Brain microvascular endothelial cell (primary cell): Measurements from ENCODE around the gene TMEM270.
A peak's percentile ranks its signal among the peaks of the same experiment; 100 is the strongest.

ENCODE experiments used
- DNase-seq: peaks from one replicate; pipeline ENCODE4 v3.0.0-alpha.2; 2020
- H3K27ac ChIP-seq: fragments of 250-450 bp; sonication (Bioruptor Pico); 2 replicates; pipeline ENCODE4 v1.5.1; 2020; ENCODE audit warnings: mild to moderate bottlenecking, moderate library complexity
- H3K27me3 ChIP-seq: fragments of 250-450 bp; sonication (Bioruptor Pico); replicated peaks from 2 replicates; pipeline ENCODE4 v1.5.1; 2020; ENCODE audit warnings: mild to moderate bottlenecking
- H3K36me3 ChIP-seq: fragments of 250-450 bp; sonication (Bioruptor Pico); replicated peaks from 2 replicates; pipeline ENCODE4 v1.5.1; 2020; ENCODE audit warnings: mild to moderate bottlenecking
- H3K4me3 ChIP-seq: 2 replicates; pipeline ENCODE4 v1.5.1; 2011; ENCODE audit warnings: low read depth, mild to moderate bottlenecking, control low read depth, low read length, moderate library complexity
- in situ Hi-C: cut with HindIII; loops from 2 replicates; pipeline ENCODE4 v1.10.0; 2017; ENCODE audit warnings: low sequenced_read_pairs, low pct_ligation_motif_present
- TF ChIP-seq, protein P1 (sequence below): IDR thresholded peaks from 2 replicates; pipeline ENCODE4 v1.5.1; 2011; ENCODE audit warnings: low read depth, mild to moderate bottlenecking, moderate library complexity, low read length, control low read depth, inconsistent platforms; ENCODE audit errors: missing control alignments

Gene TMEM270

DNA sequence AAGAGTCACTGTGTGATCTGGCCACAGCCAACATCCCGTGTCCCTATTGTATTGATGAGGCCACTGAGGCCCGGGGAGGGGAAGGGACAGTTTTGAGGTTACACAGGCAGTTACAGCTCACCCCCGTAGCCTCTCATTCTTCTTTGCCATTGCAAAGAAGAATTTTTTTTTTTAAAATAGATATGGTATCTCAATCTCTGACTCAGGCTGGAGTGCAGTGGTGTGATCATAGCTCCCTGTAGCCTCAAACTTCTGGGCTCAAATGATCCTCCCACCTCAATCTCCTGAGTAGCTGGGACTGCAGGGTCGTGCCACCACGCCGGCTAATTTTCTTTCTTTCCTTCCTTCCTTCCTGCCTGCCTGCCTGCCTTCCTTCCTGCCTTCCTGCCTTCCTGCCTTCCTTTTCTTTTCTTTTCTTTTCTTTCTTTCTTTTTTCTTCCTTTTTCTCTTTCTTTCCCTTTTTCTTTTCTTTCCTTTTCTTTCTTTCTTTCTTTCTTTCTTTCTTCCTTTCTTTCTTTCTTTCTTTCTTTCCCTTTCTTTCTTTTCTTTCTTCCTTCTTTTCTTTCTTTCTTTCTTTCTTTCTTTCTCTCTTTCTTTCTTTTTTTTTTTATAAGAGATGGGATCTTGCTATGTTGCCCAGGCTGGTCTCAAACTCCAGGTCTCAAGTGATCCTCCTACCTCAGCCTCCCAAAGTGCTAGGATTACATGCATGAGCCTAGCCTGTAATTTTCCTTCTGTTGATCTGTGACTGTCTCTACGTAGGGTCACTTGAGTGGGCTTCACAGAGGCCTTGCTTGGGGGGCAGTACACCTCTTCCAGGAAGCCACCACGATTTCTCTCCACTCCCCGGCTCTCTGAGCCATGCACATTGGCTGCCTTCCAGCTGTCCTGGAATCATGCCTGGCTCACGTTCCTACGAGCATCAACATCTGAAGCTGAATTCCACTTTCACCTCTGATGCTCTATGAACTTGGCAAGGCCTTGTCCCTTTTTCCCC is 31.3 kb downstream of the TMEM270 start:
- in situ Hi-C loops, result no loop called here
- Histone ChIP-seq H3K36me3 (no peaks in the 10 kb centered on the region), H3K4me3 (no peak overlapping the region), H3K27me3 (no peaks in the 10 kb centered on the region), H3K27ac (no peak overlapping the region)
- DNase-seq, result peak; percentile 50
- TF ChIP-seq, protein P1, sequence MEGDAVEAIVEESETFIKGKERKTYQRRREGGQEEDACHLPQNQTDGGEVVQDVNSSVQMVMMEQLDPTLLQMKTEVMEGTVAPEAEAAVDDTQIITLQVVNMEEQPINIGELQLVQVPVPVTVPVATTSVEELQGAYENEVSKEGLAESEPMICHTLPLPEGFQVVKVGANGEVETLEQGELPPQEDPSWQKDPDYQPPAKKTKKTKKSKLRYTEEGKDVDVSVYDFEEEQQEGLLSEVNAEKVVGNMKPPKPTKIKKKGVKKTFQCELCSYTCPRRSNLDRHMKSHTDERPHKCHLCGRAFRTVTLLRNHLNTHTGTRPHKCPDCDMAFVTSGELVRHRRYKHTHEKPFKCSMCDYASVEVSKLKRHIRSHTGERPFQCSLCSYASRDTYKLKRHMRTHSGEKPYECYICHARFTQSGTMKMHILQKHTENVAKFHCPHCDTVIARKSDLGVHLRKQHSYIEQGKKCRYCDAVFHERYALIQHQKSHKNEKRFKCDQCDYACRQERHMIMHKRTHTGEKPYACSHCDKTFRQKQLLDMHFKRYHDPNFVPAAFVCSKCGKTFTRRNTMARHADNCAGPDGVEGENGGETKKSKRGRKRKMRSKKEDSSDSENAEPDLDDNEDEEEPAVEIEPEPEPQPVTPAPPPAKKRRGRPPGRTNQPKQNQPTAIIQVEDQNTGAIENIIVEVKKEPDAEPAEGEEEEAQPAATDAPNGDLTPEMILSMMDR, result no peak

DNA sequence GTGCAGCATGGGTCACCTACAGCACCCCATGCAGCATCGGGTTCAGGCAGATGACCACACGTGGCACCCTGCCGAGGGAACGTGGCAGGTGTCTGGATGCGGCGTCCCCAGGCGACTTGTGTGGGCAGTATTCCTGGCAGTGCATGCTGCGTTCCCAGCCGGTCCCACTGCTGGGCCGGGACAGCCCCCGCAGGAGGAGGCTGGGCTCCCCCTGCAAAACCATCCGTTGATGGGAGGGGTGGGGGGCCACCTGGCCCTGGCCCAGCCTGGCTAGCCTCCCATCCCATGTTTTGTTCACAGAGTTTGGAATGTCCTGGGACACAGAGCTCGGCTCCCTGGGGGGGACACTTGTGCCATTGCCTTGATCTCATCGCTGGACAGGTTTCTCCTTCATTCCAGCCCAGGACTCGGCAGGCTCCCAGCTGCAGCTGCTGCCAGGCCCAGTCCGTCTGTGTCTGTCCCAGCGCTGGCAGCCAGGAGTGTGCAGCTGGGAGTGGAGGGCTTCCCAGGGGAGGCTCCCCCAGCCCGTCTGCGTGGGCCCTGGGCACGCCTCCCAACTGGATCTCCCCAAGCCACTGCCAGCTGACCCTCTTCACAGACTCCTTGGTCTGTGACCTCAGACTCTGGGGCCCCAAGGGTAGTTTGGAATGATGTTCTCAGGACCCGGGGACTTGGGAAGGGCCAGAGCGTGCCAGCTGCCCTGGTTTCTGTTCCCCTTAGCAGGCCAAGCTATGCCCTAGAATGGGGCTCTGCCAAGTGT is 32.6 kb downstream of the TMEM270 start:
- Histone ChIP-seq H3K27ac (no peak overlapping the region), H3K27me3 (no peaks in the 10 kb centered on the region), H3K36me3 (no peaks in the 10 kb centered on the region), H3K4me3 (no peak overlapping the region)
- in situ Hi-C loops, result no loop called here
- TF ChIP-seq, protein P1, result no peak
- no peak for DNase-seq

DNA sequence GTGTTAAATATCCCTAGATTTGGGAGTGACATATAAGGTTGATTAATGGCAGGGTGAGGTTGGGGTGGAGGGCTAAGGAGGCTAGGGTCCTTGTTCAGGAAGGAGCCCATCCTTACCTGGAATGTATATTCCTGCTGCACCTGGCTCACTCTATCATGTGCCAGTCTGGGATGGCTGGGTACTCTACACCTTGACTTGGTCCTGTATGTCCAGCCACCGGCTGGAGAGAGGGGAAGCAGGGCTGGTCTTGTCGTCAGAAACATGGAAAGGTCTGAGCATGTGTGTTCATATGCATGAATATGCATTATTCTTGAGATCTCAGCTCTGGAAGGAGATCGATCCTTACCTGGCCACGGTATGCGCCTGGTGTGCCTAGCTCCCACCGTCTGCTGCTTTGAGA is 33.2 kb downstream of the TMEM270 start:
- Histone ChIP-seq H3K36me3 (no peaks in the 10 kb centered on the region), H3K27me3 (no peaks in the 10 kb centered on the region), H3K27ac (no peak overlapping the region), H3K4me3 (no peak overlapping the region)
- no peak for DNase-seq
- in situ Hi-C loops, result no loop called here
- TF ChIP-seq, protein P1, result no peak

DNA sequence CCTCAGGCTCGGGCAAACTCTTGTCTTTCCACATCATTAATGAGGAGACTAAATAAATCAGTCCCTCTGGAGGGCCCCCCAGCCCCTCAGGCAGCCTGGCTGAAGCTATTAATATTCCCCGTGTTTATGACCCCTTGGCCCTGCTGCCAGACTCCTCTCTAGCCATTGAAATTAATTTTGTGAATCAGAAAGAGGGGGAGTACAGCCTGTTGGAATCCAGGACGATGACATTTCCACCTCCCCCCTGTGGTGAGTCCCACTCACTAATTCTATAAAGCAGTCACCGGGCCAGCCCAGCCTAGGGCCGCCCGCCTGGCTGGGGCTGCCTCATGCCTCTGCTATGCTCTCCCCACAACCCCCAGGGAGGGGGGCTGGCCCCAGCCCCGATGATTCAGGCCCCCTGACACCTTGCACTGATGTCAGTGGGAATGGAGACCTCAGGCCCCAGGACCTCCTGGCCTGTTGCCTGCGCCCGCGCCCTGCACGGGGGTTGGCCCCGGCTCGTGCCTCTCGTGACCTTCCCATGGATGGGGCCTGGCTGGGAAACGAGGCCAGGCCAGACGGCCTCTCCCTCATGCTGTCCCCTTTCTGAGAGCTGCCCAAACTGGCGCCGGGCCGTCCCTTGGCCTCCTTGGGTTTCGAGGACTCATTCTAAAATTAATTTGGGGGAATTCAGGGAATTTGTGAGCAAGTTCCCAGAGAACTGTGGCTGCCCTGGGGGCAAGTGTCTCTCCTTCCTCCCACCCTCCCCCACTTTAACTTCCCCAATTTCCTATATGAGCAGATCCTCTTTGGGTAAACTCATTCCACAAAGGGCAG is 34.0 kb downstream of the TMEM270 start:
- Histone ChIP-seq H3K27me3 (no peaks in the 10 kb centered on the region), H3K27ac (peak overlapping the region; percentile 42), H3K4me3 (no peak overlapping the region), H3K36me3 (no peaks in the 10 kb centered on the region)
- in situ Hi-C loops, result no loop called here
- DNase-seq, result peak; percentile 89
- TF ChIP-seq, protein P1, result peak; percentile 39

DNA sequence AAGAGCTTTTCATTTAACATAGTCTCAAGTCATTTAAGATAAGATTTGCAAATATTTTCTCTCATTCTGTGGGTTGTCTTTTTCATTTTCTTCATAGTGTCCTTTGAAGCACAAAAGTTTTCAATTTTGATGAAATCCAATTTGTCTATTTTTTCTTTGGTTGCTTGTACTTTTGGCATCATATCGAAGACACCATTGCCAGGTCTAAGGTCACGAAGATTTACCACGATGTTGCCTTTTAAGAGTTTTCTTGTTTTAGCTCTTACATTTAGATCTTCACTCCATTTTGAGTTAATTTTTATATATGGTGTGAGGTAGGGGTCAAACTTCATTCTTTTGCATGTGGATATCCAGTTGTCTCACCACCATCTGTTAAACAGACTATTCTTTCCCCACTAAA is 34.7 kb downstream of the TMEM270 start:
- H3K4me3 ChIP-seq, result no peak overlapping the region
- no peaks in the 10 kb centered on the region for H3K27me3 ChIP-seq
- DNase-seq, result no peak
- no peaks in the 10 kb centered on the region for H3K36me3 ChIP-seq
- TF ChIP-seq, protein P1, result no peak
- peak overlapping the region; percentile 42 for H3K27ac ChIP-seq
- in situ Hi-C loops, result no loop called here
